Activated gamma-delta T cell (primary cell): ENCODE data around the gene RNF11.

ENCODE experiments used
- DNase-seq: peaks from one replicate; lab custom pipeline; 2025; lab: John Stamatoyannopoulos, UW

Gene RNF11

GRCh38 chr1:51314974-51315373 lies 78.9 kb downstream of the RNF11 start:
- DNase-seq: no peak

GRCh38 chr1:51316113-51316845 lies 80.2 kb downstream of the RNF11 start:
- no peak for DNase-seq

- DNase-seq: no peak
Observed at GRCh38 chr1:51316846-51317120, 80.7 kb downstream of the RNF11 start.

- no peak for DNase-seq
Observed at GRCh38 chr1:51317798-51318197, 81.7 kb downstream of the RNF11 start.

GRCh38 chr1:51320967-51321923 lies 85.2 kb downstream of the RNF11 start:
- no peak for DNase-seq

- DNase-seq: no peak
Observed at GRCh38 chr1:51321924-51322280, 85.8 kb downstream of the RNF11 start.

- DNase-seq: no peak
Observed at GRCh38 chr1:51322417-51323101, 86.5 kb downstream of the RNF11 start.
